ENCODE data around the gene SLC5A2. TPM values are rescaled to one million over a fixed set of nuclear protein-coding genes. Genes with fewer than 3 reads are reported as not detected.

Gene SLC5A2
- total RNA-seq, 4 donors from 2014 or later, result not detected

DNA sequence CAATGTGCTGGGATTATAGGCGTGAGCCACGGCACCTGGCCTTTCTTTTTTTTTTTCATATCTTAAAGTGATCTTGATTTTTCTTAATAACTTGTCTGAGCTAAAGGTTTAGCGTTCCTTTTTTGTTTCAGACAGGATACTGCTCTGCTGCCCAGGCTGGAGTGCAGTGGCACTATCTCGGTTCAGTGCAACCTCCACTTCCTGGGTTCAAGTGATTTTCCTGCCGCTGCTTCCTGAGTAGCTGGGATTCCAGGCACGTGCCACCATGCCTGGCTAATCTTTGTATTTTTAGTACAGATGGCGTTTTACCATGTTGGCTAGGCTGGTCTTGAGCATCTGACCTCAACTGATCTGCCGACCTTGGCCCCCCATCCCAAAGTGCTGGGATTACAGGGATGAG is 21.2 kb downstream of the SLC5A2 start:
- intact Hi-C loops (cut with DNase I), result no loop called here
- H3K36me3 ChIP-seq, result peaks cover 0 to 42% (median 0%) of the 10 kb centered on the region in 3 donors
- H3K4me1 ChIP-seq, result peaks cover 14 to 27% (median 18%) of the 10 kb centered on the region in 3 donors
- H3K9me3 ChIP-seq, result no peaks in the 10 kb centered on the region
- H3K27ac ChIP-seq, result no peak overlapping the region
- DNase-seq, result no peak
- TF ChIP-seq POLR2A (IDR thresholded peaks at IDR 0.05), result no peak
- TF ChIP-seq, protein P1, sequence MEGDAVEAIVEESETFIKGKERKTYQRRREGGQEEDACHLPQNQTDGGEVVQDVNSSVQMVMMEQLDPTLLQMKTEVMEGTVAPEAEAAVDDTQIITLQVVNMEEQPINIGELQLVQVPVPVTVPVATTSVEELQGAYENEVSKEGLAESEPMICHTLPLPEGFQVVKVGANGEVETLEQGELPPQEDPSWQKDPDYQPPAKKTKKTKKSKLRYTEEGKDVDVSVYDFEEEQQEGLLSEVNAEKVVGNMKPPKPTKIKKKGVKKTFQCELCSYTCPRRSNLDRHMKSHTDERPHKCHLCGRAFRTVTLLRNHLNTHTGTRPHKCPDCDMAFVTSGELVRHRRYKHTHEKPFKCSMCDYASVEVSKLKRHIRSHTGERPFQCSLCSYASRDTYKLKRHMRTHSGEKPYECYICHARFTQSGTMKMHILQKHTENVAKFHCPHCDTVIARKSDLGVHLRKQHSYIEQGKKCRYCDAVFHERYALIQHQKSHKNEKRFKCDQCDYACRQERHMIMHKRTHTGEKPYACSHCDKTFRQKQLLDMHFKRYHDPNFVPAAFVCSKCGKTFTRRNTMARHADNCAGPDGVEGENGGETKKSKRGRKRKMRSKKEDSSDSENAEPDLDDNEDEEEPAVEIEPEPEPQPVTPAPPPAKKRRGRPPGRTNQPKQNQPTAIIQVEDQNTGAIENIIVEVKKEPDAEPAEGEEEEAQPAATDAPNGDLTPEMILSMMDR (IDR thresholded peaks at IDR 0.05), result no peak
- no peaks in the 10 kb centered on the region for H3K27me3 ChIP-seq
- WGBS, 2 donors, result 66 to 85% methylated on average over 5 to 8 of the region's 8 CpGs
- H3K4me3 ChIP-seq, result no peak overlapping the region

DNA sequence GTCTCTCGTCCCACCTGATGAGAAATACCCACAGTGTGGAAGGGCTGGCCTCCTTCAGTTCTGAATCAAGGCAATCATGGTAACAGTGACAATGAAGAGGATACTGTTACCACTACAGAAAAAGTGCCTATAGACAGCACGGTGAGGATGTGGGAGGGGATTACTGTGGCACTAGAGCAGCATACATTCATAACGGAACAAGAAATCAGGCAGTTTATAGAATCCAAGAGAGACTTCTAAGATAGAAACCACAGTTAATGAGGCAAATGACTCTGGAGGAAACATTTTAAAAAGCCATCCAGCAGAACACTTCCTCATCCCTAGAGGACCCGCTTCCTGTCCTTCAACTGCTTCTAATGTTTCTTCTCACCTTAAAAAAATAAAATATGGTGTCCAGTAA is 22.6 kb downstream of the SLC5A2 start:
- intact Hi-C loops (cut with DNase I), result no loop called here
- H3K36me3 ChIP-seq, result peaks cover 0 to 29% (median 0%) of the 10 kb centered on the region in 3 donors
- no peaks in the 10 kb centered on the region for H3K27me3 ChIP-seq
- H3K27ac ChIP-seq, result no peak overlapping the region
- peaks cover 14 to 38% (median 25%) of the 10 kb centered on the region in 3 donors for H3K4me1 ChIP-seq
- no peak overlapping the region for H3K4me3 ChIP-seq
- TF ChIP-seq, protein P1 (IDR thresholded peaks at IDR 0.05), result no peak
- TF ChIP-seq POLR2A (IDR thresholded peaks at IDR 0.05), result no peak
- no peak for DNase-seq
- WGBS, 2 donors, result 48 to 70% methylated on average over 4 of the region's 4 CpGs
- H3K9me3 ChIP-seq, result no peaks in the 10 kb centered on the region

DNA sequence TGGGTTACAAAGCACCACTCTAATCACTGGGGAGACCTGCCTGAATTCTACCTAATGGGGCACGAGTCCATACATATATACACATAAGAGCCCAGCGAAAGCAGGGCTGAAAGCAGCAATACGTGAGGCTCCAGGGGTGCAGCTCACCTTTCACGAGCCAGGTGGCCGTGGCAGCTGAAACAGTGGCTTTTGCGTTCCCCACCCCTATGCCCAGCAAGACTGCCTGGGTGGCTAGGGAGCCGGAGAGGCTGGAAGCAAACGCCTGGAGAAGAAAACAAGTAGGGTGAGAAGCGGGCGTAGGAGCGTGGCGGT is 24.6 kb downstream of the SLC5A2 start:
- intact Hi-C loops (cut with DNase I), result no loop called here
- TF ChIP-seq, protein P1 (IDR thresholded peaks at IDR 0.05), result no peak
- TF ChIP-seq POLR2A (IDR thresholded peaks at IDR 0.05), result no peak
- peak overlapping the region; percentile 91 to 97 (median 94) for H3K27ac ChIP-seq
- peaks cover 0 to 25% (median 0%) of the 10 kb centered on the region in 3 donors for H3K36me3 ChIP-seq
- no peak for DNase-seq
- peak overlapping the region; percentile 73 to 99 (median 94) for H3K4me3 ChIP-seq
- H3K4me1 ChIP-seq, result peaks cover 14 to 38% (median 25%) of the 10 kb centered on the region in 3 donors
- 2% methylated on average over 5 to 9 of the region's 12 CpGs for WGBS, 2 donors
- H3K27me3 ChIP-seq, result no peaks in the 10 kb centered on the region
- H3K9me3 ChIP-seq, result no peaks in the 10 kb centered on the region

DNA sequence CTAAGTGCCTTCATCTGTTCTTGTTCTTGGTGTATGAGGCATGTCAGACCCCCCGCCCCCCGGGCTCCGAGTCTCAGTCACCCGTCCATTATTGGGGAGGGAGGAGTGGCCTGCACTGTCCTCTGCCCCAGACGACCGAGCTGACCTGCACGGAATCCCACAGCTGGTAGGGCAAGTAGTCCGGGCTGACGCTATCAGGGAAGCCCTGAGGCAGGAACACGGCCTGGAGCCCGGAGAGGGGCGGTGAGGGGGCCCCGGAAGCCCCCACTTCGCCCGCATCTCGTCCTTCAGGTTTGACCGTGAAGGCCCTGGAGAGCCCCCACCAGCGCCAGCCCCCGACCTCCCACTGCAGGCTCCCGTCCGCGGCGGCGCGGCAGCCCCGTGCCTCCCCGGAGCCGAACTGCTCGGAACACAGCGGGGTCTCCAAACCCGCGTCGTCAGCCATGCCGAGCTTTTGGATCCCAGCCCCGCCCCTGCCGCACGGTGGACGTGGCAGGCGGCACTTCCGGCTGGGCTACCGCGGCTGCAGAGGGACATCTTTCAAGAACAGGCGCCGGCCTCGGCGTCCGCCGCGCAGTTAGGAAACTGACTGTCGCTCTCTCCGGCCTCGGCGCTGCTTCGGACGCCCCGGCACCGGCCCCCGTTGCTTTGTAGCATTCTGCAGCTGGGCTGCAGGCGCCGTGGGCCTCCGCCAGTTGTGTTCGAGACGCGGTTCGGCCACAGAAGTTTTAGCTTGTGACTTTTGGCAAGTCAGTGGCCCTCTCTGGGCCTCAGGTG is 25.2 kb downstream of the SLC5A2 start, which contains the start of gene RUSF1:
RUSF1 (minus strand) TSS at position 463 of the 777 bp plus-strand sequence; CDS start at position 445, 18 bp downstream.
- H3K4me1 ChIP-seq, result peaks cover 14 to 38% (median 25%) of the 10 kb centered on the region in 3 donors
- DNase-seq, result peak; percentile 63
- TF ChIP-seq, protein P1 (IDR thresholded peaks at IDR 0.05), result peak in 1 of 6 experiments; percentile 38
- TF ChIP-seq POLR2A (IDR thresholded peaks at IDR 0.05), result peak in 3 of 4 donors; percentile 59 to 87 (median 63)
- intact Hi-C loops (cut with DNase I), result no loop called here
- WGBS, 2 donors, result 0% methylated on average over 33 of the region's 65 CpGs; no CpG with 5 or more reads in 1 of the 2 donors
- peak within 1 kb of the TSS; percentile 73 to 99 (median 94) for H3K4me3 ChIP-seq
- peak within 1 kb of the TSS; percentile 91 to 97 (median 94) for H3K27ac ChIP-seq
- peaks cover 0 to 25% (median 0%) of the 10 kb centered on the region in 3 donors for H3K36me3 ChIP-seq
- H3K9me3 ChIP-seq, result no peaks in the 10 kb centered on the region
- H3K27me3 ChIP-seq, result no peaks in the 10 kb centered on the region

DNA sequence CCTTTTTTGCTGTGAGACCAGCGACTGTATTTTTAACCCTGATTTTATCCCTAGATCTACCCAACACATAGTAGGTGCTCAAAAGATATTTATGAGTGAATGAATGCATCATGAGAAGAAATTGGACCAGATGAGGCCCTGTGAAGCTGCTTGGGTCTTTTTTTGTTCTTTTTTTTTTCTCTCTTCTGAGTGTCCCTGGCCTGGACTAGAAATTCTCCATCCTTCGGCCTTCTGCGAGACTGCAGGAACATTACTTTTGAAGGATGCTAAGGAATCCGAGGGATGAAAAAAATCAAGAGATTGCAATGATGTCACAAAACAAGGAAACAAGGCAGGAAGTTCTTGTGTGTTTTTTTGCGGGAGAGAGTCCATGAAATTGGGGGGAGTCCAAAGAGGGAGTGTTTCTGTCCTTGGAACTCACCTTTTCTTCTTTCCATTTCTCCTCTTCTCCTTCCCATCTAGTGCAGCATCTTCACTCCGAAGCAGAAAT is 25.8 kb downstream of the SLC5A2 start:
- no peak for DNase-seq
- Histone ChIP-seq H3K4me1 (peaks cover 14 to 38% (median 25%) of the 10 kb centered on the region in 3 donors), H3K4me3 (peak overlapping the region; percentile 73 to 99 (median 94)), H3K9me3 (no peaks in the 10 kb centered on the region), H3K27ac (peak overlapping the region; percentile 91 to 97 (median 94)), H3K36me3 (peaks cover 0 to 25% (median 0%) of the 10 kb centered on the region in 3 donors), H3K27me3 (no peaks in the 10 kb centered on the region)
- TF ChIP-seq, protein P1 (IDR thresholded peaks at IDR 0.05), result no peak
- TF ChIP-seq POLR2A (IDR thresholded peaks at IDR 0.05), result no peak
- intact Hi-C loops (cut with DNase I), result no loop called here
- 9 to 12% methylated on average over 6 of the region's 6 CpGs for WGBS, 2 donors
